ENCODE data around the gene MYO3B. TPM values are rescaled to one million over a fixed set of nuclear protein-coding genes. Genes with fewer than 3 reads are reported as not detected.

MYO3B gene
- total RNA-seq, 1 donor from 2014 or later, result not detected

GRCh38 chr2:170582313-170582712, 404.4 kb downstream of the MYO3B start:
- Mint-ChIP-seq H3K4me3 (ENCODE audit: low read depth) (no peak overlapping the region), H3K27me3 (no peaks in the 10 kb centered on the region), H3K36me3 (ENCODE audit: insufficient read depth) (no peaks in the 10 kb centered on the region), H3K9me3 (ENCODE audit: low read depth) (no peaks in the 10 kb centered on the region), H3K27ac (no peak overlapping the region), H3K4me1 (ENCODE audit: low read depth) (peaks cover 8% of the 10 kb centered on the region)
- TF ChIP-seq, protein P1, sequence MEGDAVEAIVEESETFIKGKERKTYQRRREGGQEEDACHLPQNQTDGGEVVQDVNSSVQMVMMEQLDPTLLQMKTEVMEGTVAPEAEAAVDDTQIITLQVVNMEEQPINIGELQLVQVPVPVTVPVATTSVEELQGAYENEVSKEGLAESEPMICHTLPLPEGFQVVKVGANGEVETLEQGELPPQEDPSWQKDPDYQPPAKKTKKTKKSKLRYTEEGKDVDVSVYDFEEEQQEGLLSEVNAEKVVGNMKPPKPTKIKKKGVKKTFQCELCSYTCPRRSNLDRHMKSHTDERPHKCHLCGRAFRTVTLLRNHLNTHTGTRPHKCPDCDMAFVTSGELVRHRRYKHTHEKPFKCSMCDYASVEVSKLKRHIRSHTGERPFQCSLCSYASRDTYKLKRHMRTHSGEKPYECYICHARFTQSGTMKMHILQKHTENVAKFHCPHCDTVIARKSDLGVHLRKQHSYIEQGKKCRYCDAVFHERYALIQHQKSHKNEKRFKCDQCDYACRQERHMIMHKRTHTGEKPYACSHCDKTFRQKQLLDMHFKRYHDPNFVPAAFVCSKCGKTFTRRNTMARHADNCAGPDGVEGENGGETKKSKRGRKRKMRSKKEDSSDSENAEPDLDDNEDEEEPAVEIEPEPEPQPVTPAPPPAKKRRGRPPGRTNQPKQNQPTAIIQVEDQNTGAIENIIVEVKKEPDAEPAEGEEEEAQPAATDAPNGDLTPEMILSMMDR (IDR thresholded peaks at IDR 0.05; ENCODE audit: unreplicated experiment), result no peak
- DNase-seq (ENCODE audit: low spot score, unreplicated experiment), result no peak

GRCh38 chr2:170582751-170583463, 405.0 kb downstream of the MYO3B start:
- H3K4me1 Mint-ChIP-seq (ENCODE audit: low read depth), result peaks cover 8% of the 10 kb centered on the region
- H3K27ac Mint-ChIP-seq, result no peak overlapping the region
- no peak overlapping the region for H3K4me3 Mint-ChIP-seq (ENCODE audit: low read depth)
- TF ChIP-seq, protein P1 (IDR thresholded peaks at IDR 0.05; ENCODE audit: unreplicated experiment), result no peak
- no peaks in the 10 kb centered on the region for H3K9me3 Mint-ChIP-seq (ENCODE audit: low read depth)
- H3K27me3 Mint-ChIP-seq, result no peaks in the 10 kb centered on the region
- DNase-seq (ENCODE audit: low spot score, unreplicated experiment), result no peak
- H3K36me3 Mint-ChIP-seq (ENCODE audit: insufficient read depth), result no peaks in the 10 kb centered on the region

GRCh38 chr2:170585067-170585466, 407.1 kb downstream of the MYO3B start:
- Mint-ChIP-seq H3K4me3 (ENCODE audit: low read depth) (no peak overlapping the region), H3K27ac (no peak overlapping the region), H3K27me3 (no peaks in the 10 kb centered on the region), H3K4me1 (ENCODE audit: low read depth) (peaks cover 8% of the 10 kb centered on the region), H3K9me3 (ENCODE audit: low read depth) (no peaks in the 10 kb centered on the region), H3K36me3 (ENCODE audit: insufficient read depth) (no peaks in the 10 kb centered on the region)
- TF ChIP-seq, protein P1 (IDR thresholded peaks at IDR 0.05; ENCODE audit: unreplicated experiment), result no peak
- no peak for DNase-seq (ENCODE audit: low spot score, unreplicated experiment)

- no peak overlapping the region for H3K4me3 Mint-ChIP-seq (ENCODE audit: low read depth)
- DNase-seq (ENCODE audit: low spot score, unreplicated experiment), result no peak
- H3K4me1 Mint-ChIP-seq (ENCODE audit: low read depth), result peaks cover 8% of the 10 kb centered on the region
- no peaks in the 10 kb centered on the region for H3K27me3 Mint-ChIP-seq
- TF ChIP-seq, protein P1 (IDR thresholded peaks at IDR 0.05; ENCODE audit: unreplicated experiment), result no peak
- no peak overlapping the region for H3K27ac Mint-ChIP-seq
- H3K9me3 Mint-ChIP-seq (ENCODE audit: low read depth), result no peaks in the 10 kb centered on the region
- H3K36me3 Mint-ChIP-seq (ENCODE audit: insufficient read depth), result no peaks in the 10 kb centered on the region
Measured at GRCh38 chr2:170586571-170587095, 408.7 kb downstream of the MYO3B start.

- no peaks in the 10 kb centered on the region for H3K9me3 Mint-ChIP-seq (ENCODE audit: low read depth)
- TF ChIP-seq, protein P1 (IDR thresholded peaks at IDR 0.05; ENCODE audit: unreplicated experiment), result no peak
Measured at GRCh38 chr2:170587117-170587516, 409.2 kb downstream of the MYO3B start.

More at GRCh38 chr2:170587117-170587516, 409.2 kb downstream of the MYO3B start:
- no peaks in the 10 kb centered on the region for H3K27me3 Mint-ChIP-seq
- no peak for DNase-seq (ENCODE audit: low spot score, unreplicated experiment)
- H3K4me3 Mint-ChIP-seq (ENCODE audit: low read depth), result no peak overlapping the region
- H3K27ac Mint-ChIP-seq, result no peak overlapping the region
- peaks cover 8% of the 10 kb centered on the region for H3K4me1 Mint-ChIP-seq (ENCODE audit: low read depth)
- H3K36me3 Mint-ChIP-seq (ENCODE audit: insufficient read depth), result no peaks in the 10 kb centered on the region

All from progenitor cell of endocrine pancreas (in vitro differentiated cells).